ACC112 (cell line): Measurements from ENCODE around the gene ABAT.
"Not testable (repeated sequence)": the region's sequence is repeated elsewhere in the genome, so short reads cannot be mapped to it uniquely, and the experiment has no call there.

Experiments used
- H2AFZ ChIP-seq: fragments of 200-600 bp; sonication (generic); one replicate; pipeline ENCODE4 v1.6.0; 2017; ENCODE audit warnings: antibody characterized with exemption, low read length; ENCODE audit not compliant: unreplicated experiment
- H3K27ac ChIP-seq: fragments of 200-600 bp; sonication (generic); 2 replicates; pipeline ENCODE4 v1.5.1; 2014; ENCODE audit warnings: low read depth, mild to moderate bottlenecking, antibody characterized with exemption, low read length, moderate library complexity
- H3K27me3 ChIP-seq: fragments of 200-600 bp; sonication (generic); 2 replicates; pipeline ENCODE4 v1.6.1; 2014; ENCODE audit warnings: mild to moderate bottlenecking, antibody characterized with exemption, low read length, moderate library complexity, mixed read lengths; ENCODE audit not compliant: insufficient read depth
- H3K36me3 ChIP-seq: fragments of 200-600 bp; sonication (generic); 2 replicates; pipeline ENCODE4 v1.6.1; 2016; ENCODE audit warnings: mild to moderate bottlenecking, antibody characterized with exemption, low read length, moderate library complexity, mixed read lengths; ENCODE audit not compliant: insufficient read depth
- H3K4me1 ChIP-seq: fragments of 200-600 bp; sonication (generic); one replicate; pipeline ENCODE4 v1.6.1; 2016; ENCODE audit warnings: low read length, mixed read lengths; ENCODE audit not compliant: insufficient read depth, unreplicated experiment, control insufficient read depth
- H3K4me3 ChIP-seq: fragments of 200-600 bp; sonication (generic); 2 replicates; pipeline ENCODE4 v1.5.1; 2014; ENCODE audit warnings: mild to moderate bottlenecking, low read depth, low read length
- H3K79me2 ChIP-seq: fragments of 200-600 bp; sonication (generic); one replicate; pipeline ENCODE4 v1.6.0; 2016; ENCODE audit warnings: low read length; ENCODE audit not compliant: control insufficient read depth, unreplicated experiment, insufficient read depth

Gene ABAT

GRCh38 chr16:8803733-8804132, 129.3 kb downstream of the ABAT start:
- H3K27ac ChIP-seq, H2AFZ ChIP-seq, H3K27me3 ChIP-seq, H3K4me3 ChIP-seq, H3K4me1 ChIP-seq: not testable (repeated sequence)
- H3K79me2 ChIP-seq: peaks cover 70% of the 10 kb centered on the region
- H3K36me3 ChIP-seq: peaks cover 33% of the 10 kb centered on the region

GRCh38 chr16:8804313-8804712, 129.9 kb downstream of the ABAT start:
- H3K4me1 ChIP-seq: peaks cover 3% of the 10 kb centered on the region
- H3K27ac ChIP-seq: no peak overlapping the region
- H3K4me3 ChIP-seq: no peak overlapping the region
- no peaks in the 10 kb centered on the region for H3K27me3 ChIP-seq
- peaks cover 68% of the 10 kb centered on the region for H3K79me2 ChIP-seq
- H3K36me3 ChIP-seq: peaks cover 38% of the 10 kb centered on the region
- no peak overlapping the region for H2AFZ ChIP-seq

- no peaks in the 10 kb centered on the region for H3K4me1 ChIP-seq
- H3K36me3 ChIP-seq: peaks cover 47% of the 10 kb centered on the region
- no peaks in the 10 kb centered on the region for H3K27me3 ChIP-seq
- H2AFZ ChIP-seq: no peak overlapping the region
- no peak overlapping the region for H3K27ac ChIP-seq
- peaks cover 52% of the 10 kb centered on the region for H3K79me2 ChIP-seq
- H3K4me3 ChIP-seq: no peak overlapping the region
These were observed 132.0 kb downstream of the ABAT start for GRCh38 chr16:8806272-8806983.

GRCh38 chr16:8807189-8807588, 132.8 kb downstream of the ABAT start:
- Histone ChIP-seq H2AFZ (no peak overlapping the region), H3K36me3 (peaks cover 54% of the 10 kb centered on the region), H3K79me2 (peaks cover 45% of the 10 kb centered on the region), H3K27me3 (no peaks in the 10 kb centered on the region), H3K4me3 (no peak overlapping the region), H3K4me1 (no peaks in the 10 kb centered on the region), H3K27ac (no peak overlapping the region)

- no peaks in the 10 kb centered on the region for H3K27me3 ChIP-seq
- H2AFZ ChIP-seq: no peak overlapping the region
- no peak overlapping the region for H3K27ac ChIP-seq
- peaks cover 59% of the 10 kb centered on the region for H3K36me3 ChIP-seq
- H3K79me2 ChIP-seq: peaks cover 38% of the 10 kb centered on the region
- H3K4me1 ChIP-seq: no peaks in the 10 kb centered on the region
- no peak overlapping the region for H3K4me3 ChIP-seq
These were observed 133.6 kb downstream of the ABAT start for GRCh38 chr16:8808009-8808408.

GRCh38 chr16:8808613-8809353, 134.4 kb downstream of the ABAT start:
- peaks cover 33% of the 10 kb centered on the region for H3K79me2 ChIP-seq
- H3K4me3 ChIP-seq: no peak overlapping the region
- no peaks in the 10 kb centered on the region for H3K27me3 ChIP-seq
- H2AFZ ChIP-seq: no peak overlapping the region
- peaks cover 59% of the 10 kb centered on the region for H3K36me3 ChIP-seq
- no peaks in the 10 kb centered on the region for H3K4me1 ChIP-seq
- no peak overlapping the region for H3K27ac ChIP-seq

- Histone ChIP-seq H3K4me1 (no peaks in the 10 kb centered on the region), H3K27ac (no peak overlapping the region), H3K4me3 (no peak overlapping the region), H3K27me3 (no peaks in the 10 kb centered on the region), H3K79me2 (peaks cover 20% of the 10 kb centered on the region), H2AFZ (no peak overlapping the region), H3K36me3 (peaks cover 57% of the 10 kb centered on the region)
These were observed 137.9 kb downstream of the ABAT start for GRCh38 chr16:8812162-8812843.

- no peak overlapping the region for H3K4me3 ChIP-seq
- H2AFZ ChIP-seq: no peak overlapping the region
- H3K4me1 ChIP-seq: no peaks in the 10 kb centered on the region
- H3K36me3 ChIP-seq: peaks cover 51% of the 10 kb centered on the region
- no peak overlapping the region for H3K27ac ChIP-seq
- peaks cover 6% of the 10 kb centered on the region for H3K79me2 ChIP-seq
- no peaks in the 10 kb centered on the region for H3K27me3 ChIP-seq
These were observed 139.8 kb downstream of the ABAT start for GRCh38 chr16:8814095-8814806.

- Histone ChIP-seq H3K36me3 (peaks cover 45% of the 10 kb centered on the region), H2AFZ (no peak overlapping the region), H3K27ac (no peak overlapping the region), H3K4me3 (no peak overlapping the region), H3K79me2 (peaks cover 3% of the 10 kb centered on the region), H3K4me1 (no peaks in the 10 kb centered on the region), H3K27me3 (no peaks in the 10 kb centered on the region)
These were observed 142.7 kb downstream of the ABAT start for GRCh38 chr16:8816967-8817655.
